ENCODE measurements around the gene IFIT2. TPM values are rescaled to one million over a fixed set of nuclear protein-coding genes. Genes with fewer than 3 reads are reported as not detected.
A peak's percentile ranks its signal among the peaks of the same experiment; 100 is the strongest.

Gene IFIT2
- total and polyA plus RNA-seq, 2 experiments from 2014 or later = 2.9 to 4.6 TPM

- peak overlapping the region; percentile 64 for H3K27ac ChIP-seq
- no peak overlapping the region for H2AFZ ChIP-seq
- WGBS (ENCODE audit: low lambda C conversion rate, missing lambda C conversion rate) = 36% methylated on average over 1 of the region's 1 CpG
- H4K20me1 ChIP-seq (ENCODE audit: insufficient read depth, poor library complexity, severe bottlenecking) = no peaks in the 10 kb centered on the region
- no peak overlapping the region for H3K4me3 ChIP-seq
- H3K36me3 ChIP-seq (replicated peaks; ENCODE audit: insufficient read depth, low read depth) = no peaks in the 10 kb centered on the region
- H3K27me3 ChIP-seq = no peaks in the 10 kb centered on the region
- TF ChIP-seq EZH2 (IDR thresholded peaks at IDR 0.05; ENCODE audit: borderline replicate concordance) (no peak), EZH2phosphoT487 (IDR thresholded peaks at IDR 0.05; ENCODE audit: low read depth, severe bottlenecking, unreplicated experiment) (no peak), CTCF (IDR thresholded peaks at IDR 0.05; ENCODE audit: poor library complexity) (no peak)
- H3K4me2 ChIP-seq = no peak overlapping the region
- peaks cover 21% of the 10 kb centered on the region for H3K4me1 ChIP-seq (ENCODE audit: insufficient read depth)
- H3K79me2 ChIP-seq = no peaks in the 10 kb centered on the region
- no peak for DNase-seq (ENCODE audit: low spot score)
- no peaks in the 10 kb centered on the region for H3K9me3 ChIP-seq (ENCODE audit: low read depth)
- H3K9me2 ChIP-seq (replicated peaks; ENCODE audit: insufficient read depth) = no peaks in the 10 kb centered on the region
Observed at GRCh38 chr10:89266721-89267453, 35.0 kb upstream of the IFIT2 start.

- Histone ChIP-seq H3K27ac (peak overlapping the region; percentile 59), H4K20me1 (ENCODE audit: insufficient read depth, poor library complexity, severe bottlenecking) (no peaks in the 10 kb centered on the region), H3K4me3 (no peak overlapping the region), H3K4me1 (ENCODE audit: insufficient read depth) (peaks cover 12% of the 10 kb centered on the region), H3K79me2 (no peaks in the 10 kb centered on the region), H3K36me3 (replicated peaks; ENCODE audit: insufficient read depth, low read depth) (no peaks in the 10 kb centered on the region), H2AFZ (no peak overlapping the region), H3K4me2 (no peak overlapping the region), H3K9me3 (ENCODE audit: low read depth) (no peaks in the 10 kb centered on the region), H3K9me2 (replicated peaks; ENCODE audit: insufficient read depth) (no peaks in the 10 kb centered on the region), H3K27me3 (no peaks in the 10 kb centered on the region)
- peak; percentile 24 for DNase-seq (ENCODE audit: low spot score)
- TF ChIP-seq EZH2phosphoT487 (IDR thresholded peaks at IDR 0.05; ENCODE audit: low read depth, severe bottlenecking, unreplicated experiment) (no peak), CTCF (IDR thresholded peaks at IDR 0.05; ENCODE audit: poor library complexity) (no peak), EZH2 (IDR thresholded peaks at IDR 0.05; ENCODE audit: borderline replicate concordance) (no peak)
- WGBS (ENCODE audit: low lambda C conversion rate, missing lambda C conversion rate) = 92% methylated on average over 3 of the region's 3 CpGs
Observed at GRCh38 chr10:89269433-89270152, 32.3 kb upstream of the IFIT2 start.

GRCh38 chr10:89270153-89270483, 31.7 kb upstream of the IFIT2 start:
- Histone ChIP-seq H3K79me2 (no peaks in the 10 kb centered on the region), H3K9me2 (replicated peaks; ENCODE audit: insufficient read depth) (no peaks in the 10 kb centered on the region), H3K27me3 (no peaks in the 10 kb centered on the region), H3K4me2 (no peak overlapping the region), H3K36me3 (replicated peaks; ENCODE audit: insufficient read depth, low read depth) (no peaks in the 10 kb centered on the region), H3K4me3 (no peak overlapping the region), H2AFZ (no peak overlapping the region), H3K27ac (peak overlapping the region; percentile 59), H3K9me3 (ENCODE audit: low read depth) (no peaks in the 10 kb centered on the region), H4K20me1 (ENCODE audit: insufficient read depth, poor library complexity, severe bottlenecking) (no peaks in the 10 kb centered on the region), H3K4me1 (ENCODE audit: insufficient read depth) (peaks cover 12% of the 10 kb centered on the region)
- no peak for DNase-seq (ENCODE audit: low spot score)
- TF ChIP-seq EZH2phosphoT487 (IDR thresholded peaks at IDR 0.05; ENCODE audit: low read depth, severe bottlenecking, unreplicated experiment) (no peak), CTCF (IDR thresholded peaks at IDR 0.05; ENCODE audit: poor library complexity) (no peak), EZH2 (IDR thresholded peaks at IDR 0.05; ENCODE audit: borderline replicate concordance) (no peak)
